Skeletal muscle satellite cell (primary cell): ENCODE measurements around the gene MSH4. TPM values are rescaled to one million over a fixed set of nuclear protein-coding genes. Genes with fewer than 3 reads are reported as not detected.

Experiments
- H3K27me3 ChIP-seq: 2 replicates; pipeline ENCODE4 v1.7.0; 2013; ENCODE audit warnings: low read length; ENCODE audit not compliant: control insufficient read depth, insufficient read depth
- H3K36me3 ChIP-seq: 2 replicates; pipeline ENCODE4 v1.7.0; 2013; ENCODE audit warnings: mild to moderate bottlenecking, control low read depth, low read length; ENCODE audit not compliant: insufficient read depth
- H3K4me1 ChIP-seq: 2 replicates; pipeline ENCODE4 v1.7.0; 2013; ENCODE audit warnings: low read length; ENCODE audit not compliant: control insufficient read depth, insufficient read depth
- H3K4me2 ChIP-seq: 2 replicates; pipeline ENCODE4 v1.7.0; 2013; ENCODE audit warnings: mild to moderate bottlenecking, low read length
- H3K4me3 ChIP-seq: 2 replicates; pipeline ENCODE4 v1.7.0; 2013; ENCODE audit warnings: low read length
- H3K9ac ChIP-seq: 2 replicates; pipeline ENCODE4 v1.7.0; 2013; ENCODE audit warnings: mild to moderate bottlenecking, low read depth, low read length, moderate library complexity
- H3K9me3 ChIP-seq: replicated peaks from 2 replicates; pipeline ENCODE4 v1.7.0; 2013; ENCODE audit warnings: mild to moderate bottlenecking, control low read depth, low read length
- small RNA-seq: library from RNA; depleted of rRNA; stranded (forward); fragments of <200 nt; gene quantifications from one replicate; pipeline ENCODE3, GENCODE V24; 2012

MSH4 gene

GRCh38 chr1:75950176-75950575, 153.5 kb downstream of the MSH4 start:
- Histone ChIP-seq H3K9me3 (no peaks in the 10 kb centered on the region), H3K27me3 (no peaks in the 10 kb centered on the region), H3K4me1 (peaks cover 2% of the 10 kb centered on the region), H3K4me2 (no peak overlapping the region), H3K9ac (no peak overlapping the region), H3K4me3 (no peak overlapping the region), H3K36me3 (no peaks in the 10 kb centered on the region)

- peaks cover 2% of the 10 kb centered on the region for H3K4me1 ChIP-seq
- H3K4me3 ChIP-seq: no peak overlapping the region
- H3K27me3 ChIP-seq: no peaks in the 10 kb centered on the region
- no peak overlapping the region for H3K9ac ChIP-seq
- H3K4me2 ChIP-seq: no peak overlapping the region
- H3K36me3 ChIP-seq: no peaks in the 10 kb centered on the region
- H3K9me3 ChIP-seq: no peaks in the 10 kb centered on the region
These were observed 155.3 kb downstream of the MSH4 start for GRCh38 chr1:75952016-75952415.

DNA sequence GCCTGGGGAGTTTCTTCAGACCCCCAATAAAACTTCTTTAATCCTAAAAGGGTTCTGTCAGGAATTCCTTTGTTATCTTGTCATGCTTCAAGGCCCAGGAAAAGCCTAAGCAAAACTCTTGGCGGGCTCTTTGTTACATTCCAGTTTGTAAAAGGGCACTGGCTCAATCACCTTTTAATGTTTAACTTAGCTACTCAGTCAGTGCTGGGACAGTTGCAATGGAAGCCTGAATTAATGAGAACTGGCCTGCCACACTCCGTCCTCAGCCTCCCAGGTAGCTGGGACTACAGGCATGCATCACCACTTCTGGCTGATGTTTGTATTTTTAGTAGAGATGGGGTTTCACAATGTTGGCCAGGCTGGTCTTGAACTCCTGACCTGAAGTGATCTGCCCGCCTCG, 156.8 kb downstream of the MSH4 start:
- Histone ChIP-seq H3K27me3 (no peaks in the 10 kb centered on the region), H3K9ac (no peak overlapping the region), H3K4me2 (no peak overlapping the region), H3K9me3 (no peaks in the 10 kb centered on the region), H3K36me3 (no peaks in the 10 kb centered on the region), H3K4me1 (peaks cover 2% of the 10 kb centered on the region), H3K4me3 (no peak overlapping the region)

DNA sequence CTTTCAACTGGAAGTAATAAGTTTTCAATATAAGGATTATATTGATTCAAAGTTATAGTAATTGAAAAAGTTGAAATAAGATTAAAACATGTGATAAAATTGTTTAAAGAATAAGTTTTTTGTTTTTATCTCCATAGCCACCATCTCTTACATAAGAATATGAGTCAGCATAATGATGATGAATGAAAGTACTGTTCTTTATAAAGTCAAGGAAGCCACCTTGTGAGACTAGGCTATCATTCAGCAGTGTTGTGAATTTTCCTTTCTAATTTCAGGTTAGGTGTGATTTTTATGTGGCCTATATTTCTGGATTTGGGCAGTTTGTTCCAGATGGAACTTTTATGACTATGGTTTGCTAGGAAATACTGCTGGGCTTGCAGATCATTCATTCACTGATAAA, 157.9 kb downstream of the MSH4 start:
- Histone ChIP-seq H3K36me3 (no peaks in the 10 kb centered on the region), H3K4me2 (no peak overlapping the region), H3K9ac (no peak overlapping the region), H3K27me3 (no peaks in the 10 kb centered on the region), H3K9me3 (no peaks in the 10 kb centered on the region), H3K4me3 (no peak overlapping the region), H3K4me1 (peaks cover 2% of the 10 kb centered on the region)

Small RNA genes lying within 50 kb of the gene (small RNA-seq; reads per million reads assigned to genes)
- gene SNORD45A (not detected), gene SNORD45B (not detected), gene SNORD45C (not detected)
